ENCODE data around the gene SSMEM1.

GRCh38 chr7:130191791-130192190 lies 15.9 kb upstream of the SSMEM1 start:
- TF ChIP-seq POLR2A (IDR thresholded peaks at IDR 0.05; ENCODE audit: low read depth, low read length) (no peak), POLR2AphosphoS5 (IDR thresholded peaks at IDR 0.05; ENCODE audit: low read depth, low read length) (no peak), SPI1 (IDR thresholded peaks at IDR 0.05; ENCODE audit: low read depth, low read length) (no peak), TAF1 (IDR thresholded peaks at IDR 0.05; ENCODE audit: low read depth, low read length) (no peak), PAX5 (IDR thresholded peaks at IDR 0.05; ENCODE audit: insufficient read depth, low read length, severe bottlenecking) (peak; percentile 63), POU2F2 (IDR thresholded peaks at IDR 0.05; ENCODE audit: low read depth, low read length) (no peak)
